PC-9 (cell line): ENCODE measurements around the gene HSD17B8.

ENCODE experiments used
- EZH2 ChIP-seq: fragments of 200-600 bp; sonication (generic); IDR thresholded peaks from 2 replicates; pipeline ENCODE4 v1.8.0; 2017; ENCODE audit warnings: antibody characterized with exemption, low read depth
- TF ChIP-seq, protein P1 (sequence below): fragments of 200-600 bp; sonication (generic); conservative IDR thresholded peaks from 2 replicates; pipeline ENCODE4 v1.6.1; 2017; ENCODE audit warnings: mixed run types, antibody characterized with exemption, mild to moderate bottlenecking, moderate library complexity

DNA sequence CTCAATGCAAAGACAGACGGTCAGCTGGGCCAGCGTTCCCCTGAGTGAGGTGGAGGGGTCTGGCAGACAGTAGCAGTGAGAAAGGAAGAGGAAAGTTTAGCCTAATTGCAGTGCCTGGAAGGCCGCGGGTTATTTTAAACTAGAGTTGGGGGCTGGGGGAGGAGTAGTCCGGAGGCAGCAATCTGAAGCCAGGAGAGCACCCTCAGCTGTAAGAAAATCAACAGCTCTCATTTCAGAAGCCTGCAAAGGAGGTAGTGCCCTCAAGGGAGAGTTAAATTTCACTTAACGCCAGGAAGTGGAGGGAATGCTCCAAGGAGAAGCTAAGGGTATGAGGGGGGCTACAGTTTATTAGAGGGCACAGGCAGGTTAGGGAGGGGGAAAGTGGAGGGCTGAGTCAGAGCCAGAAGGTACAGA is 30.8 kb downstream of the HSD17B8 start:
- TF ChIP-seq, protein P1, sequence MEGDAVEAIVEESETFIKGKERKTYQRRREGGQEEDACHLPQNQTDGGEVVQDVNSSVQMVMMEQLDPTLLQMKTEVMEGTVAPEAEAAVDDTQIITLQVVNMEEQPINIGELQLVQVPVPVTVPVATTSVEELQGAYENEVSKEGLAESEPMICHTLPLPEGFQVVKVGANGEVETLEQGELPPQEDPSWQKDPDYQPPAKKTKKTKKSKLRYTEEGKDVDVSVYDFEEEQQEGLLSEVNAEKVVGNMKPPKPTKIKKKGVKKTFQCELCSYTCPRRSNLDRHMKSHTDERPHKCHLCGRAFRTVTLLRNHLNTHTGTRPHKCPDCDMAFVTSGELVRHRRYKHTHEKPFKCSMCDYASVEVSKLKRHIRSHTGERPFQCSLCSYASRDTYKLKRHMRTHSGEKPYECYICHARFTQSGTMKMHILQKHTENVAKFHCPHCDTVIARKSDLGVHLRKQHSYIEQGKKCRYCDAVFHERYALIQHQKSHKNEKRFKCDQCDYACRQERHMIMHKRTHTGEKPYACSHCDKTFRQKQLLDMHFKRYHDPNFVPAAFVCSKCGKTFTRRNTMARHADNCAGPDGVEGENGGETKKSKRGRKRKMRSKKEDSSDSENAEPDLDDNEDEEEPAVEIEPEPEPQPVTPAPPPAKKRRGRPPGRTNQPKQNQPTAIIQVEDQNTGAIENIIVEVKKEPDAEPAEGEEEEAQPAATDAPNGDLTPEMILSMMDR: no peak
- TF ChIP-seq EZH2: no peak
